ENCODE data around the gene GALNT15.

DNA sequence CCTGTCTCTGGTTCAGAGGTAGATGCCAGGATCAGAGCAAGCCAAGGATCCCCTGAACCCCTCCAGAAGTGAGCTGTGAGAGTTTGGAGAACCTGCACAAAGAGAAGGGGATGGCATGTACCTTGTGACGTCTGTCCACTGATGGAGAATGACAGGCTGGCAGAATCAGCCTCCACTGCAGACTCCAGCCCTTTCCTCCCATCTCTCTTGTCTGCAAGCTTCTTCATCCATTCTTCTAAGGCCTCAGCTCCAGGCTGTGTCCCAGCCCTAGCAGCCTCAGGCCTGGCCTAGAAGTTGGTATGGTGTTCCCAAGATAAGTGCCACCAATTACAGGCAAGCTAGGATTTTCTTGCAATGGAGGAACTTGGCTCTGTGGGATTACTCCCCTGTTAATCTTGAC lies 8.6 kb downstream of the GALNT15 start:
- TF ChIP-seq, protein P1, sequence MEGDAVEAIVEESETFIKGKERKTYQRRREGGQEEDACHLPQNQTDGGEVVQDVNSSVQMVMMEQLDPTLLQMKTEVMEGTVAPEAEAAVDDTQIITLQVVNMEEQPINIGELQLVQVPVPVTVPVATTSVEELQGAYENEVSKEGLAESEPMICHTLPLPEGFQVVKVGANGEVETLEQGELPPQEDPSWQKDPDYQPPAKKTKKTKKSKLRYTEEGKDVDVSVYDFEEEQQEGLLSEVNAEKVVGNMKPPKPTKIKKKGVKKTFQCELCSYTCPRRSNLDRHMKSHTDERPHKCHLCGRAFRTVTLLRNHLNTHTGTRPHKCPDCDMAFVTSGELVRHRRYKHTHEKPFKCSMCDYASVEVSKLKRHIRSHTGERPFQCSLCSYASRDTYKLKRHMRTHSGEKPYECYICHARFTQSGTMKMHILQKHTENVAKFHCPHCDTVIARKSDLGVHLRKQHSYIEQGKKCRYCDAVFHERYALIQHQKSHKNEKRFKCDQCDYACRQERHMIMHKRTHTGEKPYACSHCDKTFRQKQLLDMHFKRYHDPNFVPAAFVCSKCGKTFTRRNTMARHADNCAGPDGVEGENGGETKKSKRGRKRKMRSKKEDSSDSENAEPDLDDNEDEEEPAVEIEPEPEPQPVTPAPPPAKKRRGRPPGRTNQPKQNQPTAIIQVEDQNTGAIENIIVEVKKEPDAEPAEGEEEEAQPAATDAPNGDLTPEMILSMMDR (IDR thresholded peaks at IDR 0.05), result no peak
- TF ChIP-seq EP300 (IDR thresholded peaks at IDR 0.05), result no peak
- TF ChIP-seq POLR2A (IDR thresholded peaks at IDR 0.05), result no peak
- no peak for TF ChIP-seq POLR2AphosphoS5 (IDR thresholded peaks at IDR 0.05)
